Upper lobe of right lung (tissue), 1 donor: ENCODE results near the gene PROZ. TPM values are rescaled to one million over a fixed set of nuclear protein-coding genes. Genes with fewer than 3 reads are reported as not detected.

Experiments
- ATAC-seq: fragments of 200-7000 bp; cut with Tn5 transposase; one replicate; pipeline ENCODE4 v1.9.1; 2020; ENCODE audit warnings: mild to moderate bottlenecking, moderate library complexity
- DNase-seq: peaks from one replicate; pipeline ENCODE4 v3.0.0-alpha.2; 2020
- H3K27ac ChIP-seq: fragments of 200-600 bp; one replicate; pipeline ENCODE4 v1.8.0; 2022
- H3K27me3 ChIP-seq: fragments of 200-600 bp; one replicate; pipeline ENCODE4 v1.8.0; 2022; ENCODE audit warnings: mild to moderate bottlenecking
- H3K36me3 ChIP-seq: fragments of 200-600 bp; one replicate; pipeline ENCODE4 v1.8.0; 2022
- H3K4me1 ChIP-seq: fragments of 200-600 bp; one replicate; pipeline ENCODE4 v1.8.0; 2022
- H3K4me3 ChIP-seq: fragments of 200-600 bp; one replicate; pipeline ENCODE4 v1.8.0; 2022; ENCODE audit warnings: mild to moderate bottlenecking
- H3K9me3 ChIP-seq: fragments of 200-600 bp; one replicate; pipeline ENCODE4 v1.8.0; 2022
- CTCF ChIP-seq: fragments of 200-600 bp; IDR thresholded peaks from one replicate; pipeline ENCODE4 v1.8.0; 2022; ENCODE audit warnings: antibody characterized with exemption
- intact Hi-C: fragments of 100-400 bp; cut with DNase I; formaldehyde crosslinking; loops from one replicate; pipeline ENCODE4 v1.11.0; 2022
- total RNA-seq: library from RNA; stranded (reverse); fragmentation: NEBNext Ultra II Directional; extraction: Animal tissue kit (Norgen Biotek cat#: 25700); gene quantifications from one replicate; pipeline ENCODE4 v1.2.1, GENCODE V29; 2021
- donor health status: DM: no; HTN: yes; CAD: no; lungs with severe emphysema.

Gene PROZ
- total RNA-seq, 1 donor from 2014 or later: not detected

- no peaks in the 10 kb centered on the region for H3K27me3 ChIP-seq
- no peaks in the 10 kb centered on the region for H3K36me3 ChIP-seq
- no peaks in the 10 kb centered on the region for H3K4me1 ChIP-seq
- DNase-seq: no peak
- no peaks in the 10 kb centered on the region for H3K9me3 ChIP-seq
- no peak for ATAC-seq
- H3K4me3 ChIP-seq: peak overlapping the region; percentile 38
- TF ChIP-seq CTCF: no peak
- intact Hi-C loops: no loop called here
- peak overlapping the region; percentile 47 for H3K27ac ChIP-seq
These were observed 34.9 kb upstream of the PROZ start for GRCh38 chr13:113123226-113124201.

- Histone ChIP-seq H3K27ac (no peak overlapping the region), H3K4me3 (no peak overlapping the region), H3K27me3 (peaks cover 3% of the 10 kb centered on the region), H3K4me1 (no peaks in the 10 kb centered on the region), H3K36me3 (no peaks in the 10 kb centered on the region), H3K9me3 (no peaks in the 10 kb centered on the region)
- no peak for TF ChIP-seq CTCF
- intact Hi-C loops: no loop called here
- DNase-seq: no peak
- no peak for ATAC-seq
These were observed 34.1 kb upstream of the PROZ start for GRCh38 chr13:113124211-113124970.

- intact Hi-C loops: no loop called here
- no peak for TF ChIP-seq CTCF
- no peak overlapping the region for H3K4me3 ChIP-seq
- peak; percentile 33 for DNase-seq
- peaks cover 12% of the 10 kb centered on the region for H3K27me3 ChIP-seq
- H3K27ac ChIP-seq: no peak overlapping the region
- no peaks in the 10 kb centered on the region for H3K36me3 ChIP-seq
- no peaks in the 10 kb centered on the region for H3K9me3 ChIP-seq
- no peak for ATAC-seq
- no peaks in the 10 kb centered on the region for H3K4me1 ChIP-seq
These were observed 32.8 kb upstream of the PROZ start for GRCh38 chr13:113125506-113126264.

GRCh38 chr13:113126265-113127150 lies 31.9 kb upstream of the PROZ start:
- intact Hi-C loops: no loop called here
- no peak overlapping the region for H3K27ac ChIP-seq
- H3K4me1 ChIP-seq: no peaks in the 10 kb centered on the region
- DNase-seq: peak; percentile 51
- no peaks in the 10 kb centered on the region for H3K9me3 ChIP-seq
- no peaks in the 10 kb centered on the region for H3K36me3 ChIP-seq
- TF ChIP-seq CTCF: no peak
- no peak for ATAC-seq
- peaks cover 12% of the 10 kb centered on the region for H3K27me3 ChIP-seq
- no peak overlapping the region for H3K4me3 ChIP-seq
